Ascending aorta (tissue), 2 donors: ENCODE data around the gene ARHGDIB. TPM values are rescaled to one million over a fixed set of nuclear protein-coding genes. Genes with fewer than 3 reads are reported as not detected.

Experiments
- DNase-seq, 2 donors: peaks; one replicate each; pipeline ENCODE4 v3.0.0-alpha.2; 2019; ENCODE audit warnings: low spot score in 2 of 2
- H3K27ac ChIP-seq, 2 donors: fragments of 200-600 bp; sonication (generic); one replicate each; pipeline ENCODE4 v1.5.1; 2016 to 2017; ENCODE audit warnings: mild to moderate bottlenecking in 1 of 2
- H3K27me3 ChIP-seq: fragments of 200-600 bp; sonication (generic); one replicate; pipeline ENCODE4 v1.5.1; 2017
- H3K36me3 ChIP-seq, 2 donors: fragments of 200-600 bp; sonication (generic); one replicate each; pipeline ENCODE4 v1.5.1; 2016
- H3K4me1 ChIP-seq, 2 donors: fragments of 200-600 bp; sonication (generic); one replicate each; pipeline ENCODE4 v1.5.1; 2016 to 2017; ENCODE audit warnings: mild to moderate bottlenecking in 1 of 2
- H3K4me3 ChIP-seq, 2 donors: fragments of 200-600 bp; sonication (generic); one replicate each; pipeline ENCODE4 v1.5.1; 2016 to 2017; ENCODE audit warnings: mild to moderate bottlenecking in 1 of 2
- H3K9me3 ChIP-seq, 2 donors: fragments of 200-600 bp; sonication (generic); one replicate each; pipeline ENCODE4 v1.5.1; 2016
- CTCF ChIP-seq, 3 experiments: fragments of 200-600 bp in 2 of 3; fragments of 450-650 bp in 1 of 3; sonication (generic) in 2 of 3; IDR thresholded peaks; one replicate each; pipeline ENCODE4 v1.5.1; 2016 to 2019; ENCODE audit warnings: antibody characterized with exemption in 3 of 3, mild to moderate bottlenecking in 1 of 3, moderate library complexity in 1 of 3
- intact Hi-C: fragments of 100-400 bp; cut with DNase I; formaldehyde crosslinking; loops from one replicate; pipeline ENCODE4 v1.15.1; 2023
- total RNA-seq: library from RNA; depleted of rRNA; stranded (reverse); fragments of >200 nt; gene quantifications from one replicate; pipeline ENCODE4 v1.1.0, GENCODE V29; 2016

ARHGDIB gene
- total RNA-seq, 1 donor from 2014 or later = 87.1 TPM

DNA sequence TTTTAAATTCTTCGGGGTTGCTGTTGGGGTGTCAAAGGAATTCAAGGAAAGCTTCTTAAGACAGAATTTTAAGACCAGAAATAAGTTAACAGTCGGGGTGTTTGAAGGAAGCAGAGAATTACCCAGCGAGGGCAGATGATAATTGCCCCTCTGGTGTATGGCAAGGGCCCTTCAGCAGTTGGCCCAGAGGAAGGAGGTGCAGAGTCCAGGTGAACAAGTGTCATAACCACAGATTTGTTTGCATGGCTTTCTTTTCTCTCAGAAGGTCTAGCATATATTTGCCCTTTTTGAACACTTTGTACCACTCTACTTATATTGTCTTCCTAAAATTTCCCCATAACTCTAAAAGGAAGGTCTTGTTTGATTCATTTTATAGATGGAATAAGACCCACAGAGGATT is 13.2 kb upstream of the ARHGDIB start:
- no peaks in the 10 kb centered on the region for H3K27me3 ChIP-seq
- no peak overlapping the region for H3K4me3 ChIP-seq
- no peaks in the 10 kb centered on the region for H3K9me3 ChIP-seq
- DNase-seq = no peak
- no peaks in the 10 kb centered on the region for H3K36me3 ChIP-seq
- TF ChIP-seq CTCF (IDR thresholded peaks at IDR 0.05) = no peak
- H3K27ac ChIP-seq = no peak overlapping the region
- intact Hi-C loops = no loop called here
- H3K4me1 ChIP-seq = no peaks in the 10 kb centered on the region

DNA sequence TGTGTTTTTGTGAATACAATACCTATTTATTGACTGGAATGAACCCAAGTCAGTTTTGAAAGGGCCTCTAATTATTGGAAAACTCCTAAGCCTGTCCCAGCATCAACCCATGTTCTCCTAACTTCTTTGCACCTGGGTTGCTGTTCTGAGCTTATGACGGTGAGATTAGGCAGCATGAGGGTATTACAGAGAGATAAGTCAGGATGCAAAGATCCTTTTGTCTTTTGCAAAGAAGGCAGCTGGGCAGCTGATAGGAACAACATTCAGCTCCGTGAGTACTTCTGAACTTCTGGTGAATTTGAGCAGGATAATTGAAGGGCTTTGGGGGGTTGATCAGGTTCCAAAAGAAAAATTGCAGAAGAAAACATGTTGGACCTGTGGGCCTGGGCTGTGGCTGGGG is 11.4 kb upstream of the ARHGDIB start, which contains the start of gene PDE6H:
Gene PDE6H (plus strand): TSS at position 227 of the 400 bp plus-strand sequence. CDS start 4,971 bp downstream, outside the sequence.
- intact Hi-C loops = no loop called here
- no peak for DNase-seq
- Histone ChIP-seq H3K4me3 (no peak within 1 kb of the TSS), H3K36me3 (no peaks in the 10 kb centered on the region), H3K27ac (no peak within 1 kb of the TSS), H3K4me1 (no peaks in the 10 kb centered on the region), H3K9me3 (no peaks in the 10 kb centered on the region), H3K27me3 (no peaks in the 10 kb centered on the region)
- no peak for TF ChIP-seq CTCF (IDR thresholded peaks at IDR 0.05)

DNA sequence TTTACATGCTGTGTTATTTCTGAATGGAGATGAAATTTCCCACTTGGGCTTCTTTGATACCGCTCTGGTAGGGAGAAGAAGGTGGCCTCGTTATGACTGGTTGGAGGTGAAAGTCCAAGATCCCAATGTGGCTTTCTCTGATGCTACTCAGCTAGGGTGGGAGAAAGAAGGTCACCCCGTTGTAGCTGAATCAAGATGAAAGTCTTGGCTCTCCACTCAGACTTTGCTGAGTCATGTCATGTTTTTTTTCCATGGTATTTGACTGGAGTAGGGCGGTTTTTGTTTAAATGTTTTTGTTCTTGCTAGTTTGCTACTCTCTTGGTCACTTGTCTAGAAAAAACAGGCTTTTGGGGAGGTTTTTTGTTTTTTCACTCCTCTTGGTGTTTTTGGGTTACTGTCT is 9.1 kb upstream of the ARHGDIB start:
- intact Hi-C loops = no loop called here

GRCh38 chr12:14968478-14968877 is 7.1 kb upstream of the ARHGDIB start:
- no peak for TF ChIP-seq CTCF (IDR thresholded peaks at IDR 0.05)

More for the DNA sequence above, 9.1 kb upstream of the ARHGDIB start:
- no peaks in the 10 kb centered on the region for H3K36me3 ChIP-seq
- H3K4me3 ChIP-seq = no peak overlapping the region
- no peak overlapping the region for H3K27ac ChIP-seq
- DNase-seq = no peak
- no peak for TF ChIP-seq CTCF (IDR thresholded peaks at IDR 0.05)
- H3K4me1 ChIP-seq = no peaks in the 10 kb centered on the region
- no peaks in the 10 kb centered on the region for H3K27me3 ChIP-seq
- H3K9me3 ChIP-seq = no peaks in the 10 kb centered on the region

DNA sequence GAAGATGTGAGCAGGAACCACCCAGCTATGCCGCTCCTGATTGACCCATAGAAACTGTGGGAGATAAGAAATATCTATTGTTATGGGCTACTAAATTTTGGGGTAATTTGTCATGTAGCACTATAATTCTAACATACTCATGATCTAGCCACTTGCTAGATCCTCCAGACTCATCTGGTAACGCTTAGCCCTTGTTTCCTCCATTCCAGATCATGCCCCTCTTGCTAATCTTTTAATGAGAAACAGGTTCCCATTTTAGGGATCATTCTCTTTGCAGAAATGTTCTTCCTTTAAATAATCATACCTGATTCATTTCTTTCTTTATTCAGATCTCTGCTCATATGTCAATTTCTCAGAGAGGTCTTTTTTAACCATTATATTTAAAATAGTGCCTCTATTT is 3.8 kb upstream of the ARHGDIB start:
- TF ChIP-seq CTCF (IDR thresholded peaks at IDR 0.05) = no peak
- Histone ChIP-seq H3K4me3 (no peak overlapping the region), H3K36me3 (no peaks in the 10 kb centered on the region), H3K27me3 (no peaks in the 10 kb centered on the region), H3K4me1 (peaks cover 2 to 5% of the 10 kb centered on the region in 2 donors), H3K9me3 (no peaks in the 10 kb centered on the region), H3K27ac (no peak overlapping the region)
- intact Hi-C loops = no loop called here
- DNase-seq = no peak

More at GRCh38 chr12:14968478-14968877, 7.1 kb upstream of the ARHGDIB start:
- no peaks in the 10 kb centered on the region for H3K27me3 ChIP-seq
- H3K4me1 ChIP-seq = no peaks in the 10 kb centered on the region
- H3K4me3 ChIP-seq = no peak overlapping the region
- no peaks in the 10 kb centered on the region for H3K9me3 ChIP-seq
- H3K36me3 ChIP-seq = no peaks in the 10 kb centered on the region
- no peak for DNase-seq
- H3K27ac ChIP-seq = no peak overlapping the region
- intact Hi-C loops = no loop called here

DNA sequence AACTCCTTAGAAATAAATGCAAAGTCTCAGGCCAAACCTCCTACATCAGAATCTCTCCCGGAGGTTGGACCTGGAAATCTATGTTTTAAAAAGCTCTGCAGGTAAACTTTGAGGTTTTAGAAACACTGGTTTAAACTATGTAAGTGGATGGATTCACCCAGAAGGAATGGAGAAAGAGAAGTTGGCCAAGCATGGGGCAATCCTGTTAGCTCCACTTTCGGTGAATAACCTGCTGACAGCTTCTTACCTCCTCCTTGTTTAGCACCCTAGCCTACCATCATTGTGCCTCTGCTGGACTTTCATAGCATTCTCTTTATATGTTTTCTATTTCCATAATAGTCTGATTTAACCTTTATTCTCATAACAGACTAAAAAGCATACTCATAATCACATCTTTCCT is 3.0 kb upstream of the ARHGDIB start:
- Histone ChIP-seq H3K9me3 (no peaks in the 10 kb centered on the region), H3K4me3 (no peak overlapping the region), H3K27ac (no peak overlapping the region), H3K27me3 (no peaks in the 10 kb centered on the region), H3K36me3 (no peaks in the 10 kb centered on the region), H3K4me1 (peaks cover 6 to 12% of the 10 kb centered on the region in 2 donors)
- no peak for TF ChIP-seq CTCF (IDR thresholded peaks at IDR 0.05)
- intact Hi-C loops = no loop called here
- no peak for DNase-seq
